SK-N-MC (cell line): ENCODE results near the gene PDLIM7.

ENCODE experiments used
- EZH2 ChIP-seq: fragments of 200-600 bp; sonication (generic); IDR thresholded peaks from one replicate; pipeline ENCODE4 v1.6.1; 2017; ENCODE audit warnings: antibody characterized with exemption
- FOXP2 ChIP-seq: optimal IDR thresholded peaks from 2 replicates; pipeline ENCODE3; 2011; ENCODE audit warnings: mild to moderate bottlenecking, moderate library complexity; ENCODE audit not compliant: insufficient read depth; ENCODE audit errors: extremely low read length, control extremely low read depth
- POLR2AphosphoS5 ChIP-seq: IDR thresholded peaks from 2 replicates; pipeline ENCODE4 v1.6.1; 2012; ENCODE audit warnings: mild to moderate bottlenecking, low read depth, low read length, borderline replicate concordance

- no peak for TF ChIP-seq FOXP2
- TF ChIP-seq EZH2: no peak
- no peak for TF ChIP-seq POLR2AphosphoS5
Observed at GRCh38 chr5:177457852-177458681, 39.3 kb downstream of the PDLIM7 start.
